ENCODE results near the gene ABCA7. TPM values are rescaled to one million over a fixed set of nuclear protein-coding genes. Genes with fewer than 3 reads are reported as not detected.

Gene ABCA7
- total and polyA plus RNA-seq, 2 donors: 23.4 to 315 TPM

DNA sequence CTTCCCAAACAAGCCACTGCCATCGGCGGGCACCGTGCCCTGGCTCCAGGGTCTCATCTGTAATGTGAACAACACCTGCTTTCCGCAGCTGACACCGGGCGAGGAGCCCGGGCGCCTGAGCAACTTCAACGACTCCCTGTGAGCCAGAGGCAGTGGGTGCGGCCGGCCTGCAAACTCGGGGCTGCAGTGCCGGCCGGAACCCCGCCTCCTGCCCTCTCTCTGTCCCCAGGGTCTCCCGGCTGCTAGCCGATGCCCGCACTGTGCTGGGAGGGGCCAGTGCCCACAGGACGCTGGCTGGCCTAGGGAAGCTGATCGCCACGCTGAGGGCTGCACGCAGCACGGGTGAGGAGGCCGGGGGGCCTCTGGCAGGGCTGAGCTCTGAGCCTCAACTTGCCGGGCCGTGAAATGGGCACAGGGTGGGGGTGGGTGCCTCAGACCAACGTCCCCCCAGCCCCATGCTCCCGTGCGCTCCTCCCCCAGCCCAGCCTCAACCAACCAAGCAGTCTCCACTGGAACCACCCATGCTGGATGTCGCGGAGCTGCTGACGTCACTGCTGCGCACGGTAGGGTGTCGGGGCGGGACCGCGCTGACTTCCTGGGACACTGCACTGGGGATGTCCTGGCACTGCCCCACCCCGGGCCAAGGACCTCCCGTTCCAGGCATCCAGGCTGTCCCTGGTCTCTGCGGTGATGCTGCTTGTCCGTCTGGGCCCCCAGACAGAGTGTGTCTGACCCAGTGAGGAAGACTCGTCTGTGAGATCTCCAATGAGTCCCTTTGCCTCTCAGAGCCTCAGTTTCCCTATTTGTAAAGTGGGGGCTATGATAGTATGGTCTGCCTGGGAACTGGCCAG lies 2.2 kb downstream of the ABCA7 start:
- DNase-seq (ENCODE audit: low read depth in 6 of 9, low spot score in 9 of 9): no peak
- H3K27ac ChIP-seq (ENCODE audit: low read depth in 1 of 2, low read length in 1 of 2): no peak overlapping the region
- WGBS: 96% methylated on average over 43 of the region's 43 CpGs
- H3K4me1 ChIP-seq (ENCODE audit: control insufficient read depth in 2 of 2, insufficient read depth in 2 of 2, low read length in 2 of 2): peaks cover 29 to 45% of the 10 kb centered on the region in 2 donors
- H3K4me3 ChIP-seq (ENCODE audit: low read length in 2 of 2): no peak overlapping the region
- peaks cover 31 to 39% of the 10 kb centered on the region in 2 donors for H3K36me3 ChIP-seq (ENCODE audit: control insufficient read depth in 2 of 2, insufficient read depth in 2 of 2, low read length in 1 of 2)
- H3K27me3 ChIP-seq (ENCODE audit: control insufficient read depth in 2 of 2, insufficient read depth in 1 of 2, low read length in 1 of 2): no peaks in the 10 kb centered on the region
- peaks cover 0 to 12% of the 10 kb centered on the region in 2 donors for H3K9me3 ChIP-seq (ENCODE audit: control insufficient read depth in 2 of 2, insufficient read depth in 1 of 2, low read length in 1 of 2)

DNA sequence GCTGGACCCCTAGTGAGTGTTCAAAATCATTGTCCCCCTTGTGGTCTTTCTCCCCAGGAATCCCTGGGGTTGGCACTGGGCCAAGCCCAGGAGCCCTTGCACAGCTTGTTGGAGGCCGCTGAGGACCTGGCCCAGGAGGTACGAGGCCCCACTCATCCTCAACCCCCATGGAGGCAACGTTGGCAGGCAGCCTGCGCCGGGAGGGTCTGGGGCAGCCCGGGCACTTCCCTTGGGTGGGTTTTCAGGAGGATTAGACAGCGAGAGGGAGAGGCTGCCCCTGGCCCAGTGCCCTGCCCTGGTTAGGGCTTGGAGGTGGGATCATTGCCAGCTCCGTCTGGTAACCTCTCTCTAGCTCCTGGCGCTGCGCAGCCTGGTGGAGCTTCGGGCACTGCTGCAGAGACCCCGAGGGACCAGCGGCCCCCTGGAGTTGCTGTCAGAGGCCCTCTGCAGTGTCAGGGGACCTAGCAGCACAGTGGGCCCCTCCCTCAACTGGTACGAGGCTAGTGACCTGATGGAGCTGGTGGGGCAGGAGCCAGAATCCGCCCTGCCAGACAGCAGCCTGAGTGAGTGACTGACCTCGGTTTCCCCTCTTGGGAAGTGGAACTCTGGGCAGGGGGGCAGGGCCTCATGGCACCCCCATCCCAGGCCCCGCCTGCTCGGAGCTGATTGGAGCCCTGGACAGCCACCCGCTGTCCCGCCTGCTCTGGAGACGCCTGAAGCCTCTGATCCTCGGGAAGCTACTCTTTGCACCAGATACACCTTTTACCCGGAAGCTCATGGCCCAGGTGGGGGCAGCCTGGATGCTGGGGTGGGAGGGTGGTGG lies 3.0 kb downstream of the ABCA7 start:
- Histone ChIP-seq H3K27me3 (ENCODE audit: control insufficient read depth in 2 of 2, insufficient read depth in 1 of 2, low read length in 1 of 2) (no peaks in the 10 kb centered on the region), H3K36me3 (ENCODE audit: control insufficient read depth in 2 of 2, insufficient read depth in 2 of 2, low read length in 1 of 2) (peaks cover 29 to 48% of the 10 kb centered on the region in 2 donors), H3K9me3 (ENCODE audit: control insufficient read depth in 2 of 2, insufficient read depth in 1 of 2, low read length in 1 of 2) (peaks cover 0 to 12% of the 10 kb centered on the region in 2 donors), H3K4me3 (ENCODE audit: low read length in 2 of 2) (no peak overlapping the region), H3K4me1 (ENCODE audit: control insufficient read depth in 2 of 2, insufficient read depth in 2 of 2, low read length in 2 of 2) (peaks cover 22 to 38% of the 10 kb centered on the region in 2 donors), H3K27ac (ENCODE audit: low read depth in 1 of 2, low read length in 1 of 2) (no peak overlapping the region)
- no peak for DNase-seq (ENCODE audit: low read depth in 6 of 9, low spot score in 9 of 9)
- WGBS: 93% methylated on average over 23 of the region's 23 CpGs

DNA sequence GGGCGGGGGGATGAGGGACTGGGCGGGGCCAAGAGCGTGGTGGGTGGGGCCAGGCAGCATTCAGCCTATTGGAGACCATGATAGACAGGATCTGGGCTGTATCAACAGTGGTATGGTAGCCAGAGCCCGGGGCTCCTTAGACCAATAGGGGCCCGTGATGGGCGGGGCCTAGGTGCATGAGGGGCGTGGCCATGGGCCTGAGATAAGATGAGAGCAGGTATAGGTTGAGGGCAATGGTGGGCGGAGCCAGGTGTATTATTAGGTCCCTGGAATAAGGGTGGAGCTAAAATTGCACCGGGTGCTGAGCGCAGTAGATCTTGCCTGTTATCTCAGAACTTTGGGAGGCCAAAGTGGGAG lies 5.3 kb downstream of the ABCA7 start:
- WGBS: 93% methylated on average over 10 of the region's 10 CpGs
- Histone ChIP-seq H3K27ac (ENCODE audit: low read depth in 1 of 2, low read length in 1 of 2) (no peak overlapping the region), H3K36me3 (ENCODE audit: control insufficient read depth in 2 of 2, insufficient read depth in 2 of 2, low read length in 1 of 2) (peaks cover 29 to 48% of the 10 kb centered on the region in 2 donors), H3K27me3 (ENCODE audit: control insufficient read depth in 2 of 2, insufficient read depth in 1 of 2, low read length in 1 of 2) (no peaks in the 10 kb centered on the region), H3K4me3 (ENCODE audit: low read length in 2 of 2) (no peak overlapping the region), H3K9me3 (ENCODE audit: control insufficient read depth in 2 of 2, insufficient read depth in 1 of 2, low read length in 1 of 2) (peaks cover 0 to 12% of the 10 kb centered on the region in 2 donors), H3K4me1 (ENCODE audit: control insufficient read depth in 2 of 2, insufficient read depth in 2 of 2, low read length in 2 of 2) (peaks cover 6 to 17% of the 10 kb centered on the region in 2 donors)
- DNase-seq (ENCODE audit: low read depth in 6 of 9, low spot score in 9 of 9): no peak

DNA sequence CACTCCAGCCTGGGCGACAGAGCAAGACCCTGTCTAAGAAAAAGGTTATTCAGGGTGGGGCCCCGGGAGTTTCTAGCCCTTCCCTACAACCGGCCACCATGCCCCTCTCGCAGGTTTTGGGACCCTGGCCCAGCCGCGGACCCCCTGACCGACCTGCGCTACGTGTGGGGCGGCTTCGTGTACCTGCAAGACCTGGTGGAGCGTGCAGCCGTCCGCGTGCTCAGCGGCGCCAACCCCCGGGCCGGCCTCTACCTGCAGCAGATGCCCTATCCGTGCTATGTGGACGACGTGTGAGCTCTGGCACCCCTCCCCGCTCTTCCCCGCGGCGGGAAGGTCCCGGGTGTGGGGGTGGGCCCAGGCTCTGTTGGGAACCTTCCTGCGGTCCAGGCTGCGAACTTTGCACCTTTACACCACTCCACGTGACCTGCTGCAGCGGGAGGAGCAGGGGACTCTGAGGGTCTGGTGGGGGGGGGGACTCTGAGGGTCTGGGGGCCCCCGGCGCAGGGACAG lies 6.3 kb downstream of the ABCA7 start:
- Histone ChIP-seq H3K4me3 (ENCODE audit: low read length in 2 of 2) (no peak overlapping the region), H3K36me3 (ENCODE audit: control insufficient read depth in 2 of 2, insufficient read depth in 2 of 2, low read length in 1 of 2) (peaks cover 31 to 52% of the 10 kb centered on the region in 2 donors), H3K27me3 (ENCODE audit: control insufficient read depth in 2 of 2, insufficient read depth in 1 of 2, low read length in 1 of 2) (no peaks in the 10 kb centered on the region), H3K4me1 (ENCODE audit: control insufficient read depth in 2 of 2, insufficient read depth in 2 of 2, low read length in 2 of 2) (peaks cover 4 to 7% of the 10 kb centered on the region in 2 donors), H3K9me3 (ENCODE audit: control insufficient read depth in 2 of 2, insufficient read depth in 1 of 2, low read length in 1 of 2) (peaks cover 0 to 16% of the 10 kb centered on the region in 2 donors), H3K27ac (ENCODE audit: low read depth in 1 of 2, low read length in 1 of 2) (no peak overlapping the region)
- no peak for DNase-seq (ENCODE audit: low read depth in 6 of 9, low spot score in 9 of 9)
- 96% methylated on average over 33 of the region's 33 CpGs for WGBS

DNA sequence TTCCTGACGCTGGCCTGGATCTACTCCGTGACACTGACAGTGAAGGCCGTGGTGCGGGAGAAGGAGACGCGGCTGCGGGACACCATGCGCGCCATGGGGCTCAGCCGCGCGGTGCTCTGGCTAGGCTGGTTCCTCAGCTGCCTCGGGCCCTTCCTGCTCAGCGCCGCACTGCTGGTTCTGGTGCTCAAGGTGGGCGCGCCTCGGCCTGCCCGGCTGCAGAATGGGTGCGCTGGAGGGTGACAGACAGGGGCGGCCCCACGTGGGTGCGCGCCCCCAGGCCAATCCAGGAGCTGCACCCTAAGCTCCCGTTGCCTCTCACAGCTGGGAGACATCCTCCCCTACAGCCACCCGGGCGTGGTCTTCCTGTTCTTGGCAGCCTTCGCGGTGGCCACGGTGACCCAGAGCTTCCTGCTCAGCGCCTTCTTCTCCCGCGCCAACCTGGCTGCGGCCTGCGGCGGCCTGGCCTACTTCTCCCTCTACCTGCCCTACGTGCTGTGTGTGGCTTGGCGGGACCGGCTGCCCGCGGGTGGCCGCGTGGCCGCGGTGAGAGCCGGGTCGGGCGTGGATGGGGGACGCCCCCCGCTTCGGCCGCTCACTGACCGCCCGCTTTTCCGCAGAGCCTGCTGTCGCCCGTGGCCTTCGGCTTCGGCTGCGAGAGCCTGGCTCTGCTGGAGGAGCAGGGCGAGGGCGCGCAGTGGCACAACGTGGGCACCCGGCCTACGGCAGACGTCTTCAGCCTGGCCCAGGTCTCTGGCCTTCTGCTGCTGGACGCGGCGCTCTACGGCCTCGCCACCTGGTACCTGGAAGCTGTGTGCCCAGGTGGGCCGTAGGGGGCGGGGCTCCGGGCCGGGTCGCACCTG lies 7.2 kb downstream of the ABCA7 start:
- Histone ChIP-seq H3K9me3 (ENCODE audit: control insufficient read depth in 2 of 2, insufficient read depth in 1 of 2, low read length in 1 of 2) (peaks cover 0 to 25% of the 10 kb centered on the region in 2 donors), H3K4me3 (ENCODE audit: low read length in 2 of 2) (no peak overlapping the region), H3K27me3 (ENCODE audit: control insufficient read depth in 2 of 2, insufficient read depth in 1 of 2, low read length in 1 of 2) (no peaks in the 10 kb centered on the region), H3K36me3 (ENCODE audit: control insufficient read depth in 2 of 2, insufficient read depth in 2 of 2, low read length in 1 of 2) (peaks cover 35 to 51% of the 10 kb centered on the region in 2 donors), H3K27ac (ENCODE audit: low read depth in 1 of 2, low read length in 1 of 2) (no peak overlapping the region), H3K4me1 (ENCODE audit: control insufficient read depth in 2 of 2, insufficient read depth in 2 of 2, low read length in 2 of 2) (no peaks in the 10 kb centered on the region)
- WGBS: 94% methylated on average over 77 of the region's 77 CpGs
- DNase-seq (ENCODE audit: low read depth in 6 of 9, low spot score in 9 of 9): no peak

DNA sequence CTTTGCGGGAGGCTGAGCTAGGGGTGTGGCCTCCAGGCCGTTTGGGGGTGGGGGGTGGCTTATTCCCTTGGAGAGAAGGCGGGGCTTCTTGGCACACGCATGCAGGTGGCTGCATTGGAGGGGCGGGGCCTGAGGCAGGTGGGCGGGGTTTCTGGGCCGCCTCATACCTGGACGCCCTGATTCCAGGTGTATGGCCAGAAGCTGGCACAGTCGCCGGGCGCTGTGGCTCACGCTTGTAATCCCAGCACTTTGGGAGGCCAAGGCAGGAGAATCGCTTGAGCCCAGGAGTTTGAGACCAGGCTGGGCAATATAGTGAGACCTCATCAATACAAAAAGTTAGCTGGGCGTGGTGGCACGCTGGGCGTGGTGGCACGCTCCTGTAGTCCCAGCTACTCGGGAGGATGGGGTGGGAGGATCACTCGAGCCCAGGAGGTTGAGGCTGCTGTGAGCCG lies 7.8 kb downstream of the ABCA7 start:
- H3K27me3 ChIP-seq (ENCODE audit: control insufficient read depth in 2 of 2, insufficient read depth in 1 of 2, low read length in 1 of 2): no peaks in the 10 kb centered on the region
- H3K9me3 ChIP-seq (ENCODE audit: control insufficient read depth in 2 of 2, insufficient read depth in 1 of 2, low read length in 1 of 2): peaks cover 0 to 26% of the 10 kb centered on the region in 2 donors
- no peak for DNase-seq (ENCODE audit: low read depth in 6 of 9, low spot score in 9 of 9)
- H3K4me1 ChIP-seq (ENCODE audit: control insufficient read depth in 2 of 2, insufficient read depth in 2 of 2, low read length in 2 of 2): no peaks in the 10 kb centered on the region
- no peak overlapping the region for H3K27ac ChIP-seq (ENCODE audit: low read depth in 1 of 2, low read length in 1 of 2)
- H3K36me3 ChIP-seq (ENCODE audit: control insufficient read depth in 2 of 2, insufficient read depth in 2 of 2, low read length in 1 of 2): peaks cover 31 to 45% of the 10 kb centered on the region in 2 donors
- H3K4me3 ChIP-seq (ENCODE audit: low read length in 2 of 2): no peak overlapping the region
- 96% methylated on average over 20 of the region's 20 CpGs for WGBS

GRCh38 chr19:1049106-1049505 lies 9.2 kb downstream of the ABCA7 start:
- DNase-seq (ENCODE audit: low read depth in 6 of 9, low spot score in 9 of 9): no peak
- WGBS: 99% methylated on average over 17 of the region's 17 CpGs
- H3K4me3 ChIP-seq (ENCODE audit: low read length in 2 of 2): no peak overlapping the region

DNA sequence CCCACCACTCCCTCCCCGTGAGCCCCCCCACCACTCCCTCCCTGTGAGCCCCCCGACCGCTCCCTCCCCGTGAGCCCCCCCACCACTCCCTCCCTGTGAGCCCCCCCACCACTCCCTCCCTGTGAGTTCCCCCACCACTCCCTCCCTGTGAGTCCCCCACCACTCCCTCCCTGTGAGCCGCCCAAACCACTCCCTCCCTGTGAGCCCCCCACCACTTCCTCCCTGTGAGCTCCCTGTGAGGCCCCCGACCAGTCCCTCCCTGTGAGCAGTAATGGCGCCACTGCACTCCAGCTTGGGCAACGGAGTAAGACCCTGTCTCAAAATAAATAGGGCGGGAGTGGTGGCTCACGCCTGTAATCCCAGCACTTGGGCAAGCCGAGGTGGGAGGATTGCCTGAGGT lies 9.9 kb downstream of the ABCA7 start:
- Histone ChIP-seq H3K27me3 (ENCODE audit: control insufficient read depth in 2 of 2, insufficient read depth in 1 of 2, low read length in 1 of 2) (no peaks in the 10 kb centered on the region), H3K36me3 (ENCODE audit: control insufficient read depth in 2 of 2, insufficient read depth in 2 of 2, low read length in 1 of 2) (peaks cover 32 to 43% of the 10 kb centered on the region in 2 donors), H3K4me3 (ENCODE audit: low read length in 2 of 2) (no peak overlapping the region), H3K9me3 (ENCODE audit: control insufficient read depth in 2 of 2, insufficient read depth in 1 of 2, low read length in 1 of 2) (peaks cover 0 to 26% of the 10 kb centered on the region in 2 donors), H3K4me1 (ENCODE audit: control insufficient read depth in 2 of 2, insufficient read depth in 2 of 2, low read length in 2 of 2) (no peaks in the 10 kb centered on the region), H3K27ac (ENCODE audit: low read depth in 1 of 2, low read length in 1 of 2) (no peak overlapping the region)
- DNase-seq (ENCODE audit: low read depth in 6 of 9, low spot score in 9 of 9): peak in 1 of 9 donors; percentile 61
- 72% methylated on average over 11 of the region's 11 CpGs for WGBS

More at GRCh38 chr19:1049106-1049505, 9.2 kb downstream of the ABCA7 start:
- Histone ChIP-seq H3K27ac (ENCODE audit: low read depth in 1 of 2, low read length in 1 of 2) (no peak overlapping the region), H3K27me3 (ENCODE audit: control insufficient read depth in 2 of 2, insufficient read depth in 1 of 2, low read length in 1 of 2) (no peaks in the 10 kb centered on the region), H3K9me3 (ENCODE audit: control insufficient read depth in 2 of 2, insufficient read depth in 1 of 2, low read length in 1 of 2) (peaks cover 0 to 26% of the 10 kb centered on the region in 2 donors), H3K36me3 (ENCODE audit: control insufficient read depth in 2 of 2, insufficient read depth in 2 of 2, low read length in 1 of 2) (peaks cover 31 to 41% of the 10 kb centered on the region in 2 donors), H3K4me1 (ENCODE audit: control insufficient read depth in 2 of 2, insufficient read depth in 2 of 2, low read length in 2 of 2) (no peaks in the 10 kb centered on the region)
